Measurements from ENCODE around the gene PDE4D. TPM values are rescaled to one million over a fixed set of nuclear protein-coding genes. Genes with fewer than 3 reads are reported as not detected.
"Not testable (repeated sequence)": the region's sequence is repeated elsewhere in the genome, so short reads cannot be mapped to it uniquely, and the experiment has no call there.

PDE4D gene
- total RNA-seq, 1 experiment from 2014 or later = 62.6 TPM

DNA sequence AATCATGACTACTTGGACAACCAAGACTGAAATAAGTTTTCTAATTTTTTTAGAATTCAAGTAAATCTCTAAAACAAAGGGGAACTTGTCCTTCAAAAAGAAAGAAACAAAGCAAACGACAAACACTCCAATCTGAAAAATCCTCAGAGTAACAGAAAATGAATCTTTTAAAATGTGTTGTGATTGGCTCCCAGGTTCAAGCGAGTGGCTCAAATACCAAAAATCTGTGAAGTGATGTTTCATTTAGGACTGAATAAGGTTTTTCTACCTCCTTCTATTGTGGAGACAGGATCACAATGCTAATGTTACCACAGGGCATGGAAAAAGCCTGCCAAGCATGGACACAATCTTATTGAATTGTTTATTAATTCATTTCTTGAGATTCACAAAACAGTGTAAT is 895.0 kb downstream of the PDE4D start:
- in situ Hi-C loops (cut with HindIII; ENCODE audit: low pct_unique_long_range_greater_than_20kb, low sequenced_read_pairs) = no loop called here

DNA sequence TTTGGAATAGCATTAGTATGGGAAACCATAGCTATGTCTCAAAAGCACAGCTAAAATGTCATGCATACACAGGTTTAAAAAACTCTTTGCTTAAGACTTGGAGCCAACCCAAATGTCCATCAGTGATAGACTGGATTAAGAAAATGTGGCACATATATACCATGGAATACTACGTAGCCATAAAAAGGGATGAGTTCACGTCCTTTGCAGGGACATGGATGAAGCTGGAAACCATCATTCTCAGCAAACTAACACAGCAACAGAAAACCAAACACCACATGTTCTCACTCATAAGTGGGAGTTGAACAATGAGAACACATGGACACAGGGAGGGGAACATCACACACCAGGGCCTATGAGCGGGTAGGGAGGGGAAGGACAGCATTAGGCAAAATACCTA is 897.7 kb downstream of the PDE4D start:
- in situ Hi-C loops (cut with HindIII; ENCODE audit: low pct_unique_long_range_greater_than_20kb, low sequenced_read_pairs); DNase-seq (ENCODE audit: low read depth, low spot score): not testable (repeated sequence)

More for the DNA sequence above, 895.0 kb downstream of the PDE4D start:
- no peak for DNase-seq (ENCODE audit: low read depth, low spot score)

DNA sequence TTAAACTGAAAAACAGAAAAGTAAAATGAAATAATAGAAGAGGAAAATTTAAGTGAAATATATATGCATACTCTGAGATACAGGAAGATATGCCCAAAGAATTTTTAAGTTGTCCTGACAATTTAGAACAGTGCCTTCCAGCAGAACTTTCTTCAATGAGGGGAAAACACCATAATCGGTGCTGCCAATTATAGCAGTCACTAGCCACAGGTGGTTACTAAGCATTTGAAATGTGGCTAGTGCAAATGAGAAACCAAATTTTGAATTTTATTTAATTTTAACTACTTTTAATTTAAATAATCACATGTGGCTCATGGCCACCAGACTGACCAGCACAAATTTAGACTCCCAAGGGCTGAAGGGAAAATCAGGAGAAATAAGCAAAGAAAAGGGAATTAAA is 900.1 kb downstream of the PDE4D start:
- no peak for DNase-seq (ENCODE audit: low read depth, low spot score)
- in situ Hi-C loops (cut with HindIII; ENCODE audit: low pct_unique_long_range_greater_than_20kb, low sequenced_read_pairs) = no loop called here

DNA sequence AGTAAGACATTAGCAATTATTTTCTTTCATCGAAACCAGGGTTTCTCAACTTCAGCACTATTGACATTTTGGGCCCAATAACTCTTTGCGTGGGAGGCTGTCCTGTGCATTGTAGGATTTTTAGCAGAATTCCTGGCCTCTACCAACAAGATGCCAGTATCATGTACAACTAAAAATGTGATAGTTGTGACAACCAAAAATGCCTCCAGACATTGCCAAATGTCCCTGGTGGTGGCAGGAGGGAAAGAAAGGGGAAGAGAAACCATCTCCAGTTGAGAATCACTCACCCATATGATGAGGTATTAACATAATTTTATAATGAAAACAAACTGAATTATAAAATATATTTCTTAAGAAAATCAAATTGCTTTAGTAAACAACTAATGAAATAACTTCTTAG is 904.6 kb downstream of the PDE4D start:
- in situ Hi-C loops (cut with HindIII; ENCODE audit: low pct_unique_long_range_greater_than_20kb, low sequenced_read_pairs) = no loop called here
- DNase-seq (ENCODE audit: low read depth, low spot score) = no peak

DNA sequence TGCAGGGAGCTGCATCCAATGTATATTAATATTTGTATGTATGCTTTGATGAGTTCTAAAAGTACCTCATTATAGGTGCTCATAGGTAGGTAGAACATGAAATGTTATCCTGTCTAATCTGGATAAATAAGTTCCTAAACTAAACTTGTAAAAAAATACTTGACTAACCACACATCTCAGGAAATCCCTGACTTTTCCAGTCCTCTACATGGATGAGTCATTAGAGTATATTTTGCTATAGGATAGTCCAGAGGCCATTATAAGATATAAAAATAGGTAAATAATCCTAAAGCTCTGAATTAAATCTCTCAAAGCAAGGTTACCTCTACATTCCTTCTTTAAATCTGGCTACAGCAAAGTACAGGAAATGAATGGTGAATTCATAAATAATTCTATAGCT is 906.3 kb downstream of the PDE4D start:
- in situ Hi-C loops (cut with HindIII; ENCODE audit: low pct_unique_long_range_greater_than_20kb, low sequenced_read_pairs) = no loop called here
- DNase-seq (ENCODE audit: low read depth, low spot score) = no peak

DNA sequence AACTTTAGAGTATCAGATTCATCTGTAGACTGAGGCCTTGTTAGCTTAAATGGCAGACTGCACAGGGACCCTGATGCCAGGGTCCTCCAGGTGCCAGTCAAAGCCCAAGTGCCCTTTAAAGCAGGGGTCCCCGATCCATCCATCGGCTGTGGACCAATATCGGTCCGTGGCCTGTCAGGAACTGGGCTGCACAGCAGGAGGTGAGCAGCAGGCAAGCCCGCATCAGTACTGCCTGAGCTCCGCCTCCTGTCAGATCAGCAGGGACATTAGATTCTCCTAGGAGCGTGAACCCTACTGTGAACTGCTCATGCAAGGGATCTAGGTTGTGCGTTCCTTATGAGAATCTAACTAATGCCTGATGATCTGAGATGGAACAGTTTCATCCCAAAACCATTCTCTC is 907.2 kb downstream of the PDE4D start:
- DNase-seq (ENCODE audit: low read depth, low spot score) = no peak
- in situ Hi-C loops (cut with HindIII; ENCODE audit: low pct_unique_long_range_greater_than_20kb, low sequenced_read_pairs) = no loop called here

DNA sequence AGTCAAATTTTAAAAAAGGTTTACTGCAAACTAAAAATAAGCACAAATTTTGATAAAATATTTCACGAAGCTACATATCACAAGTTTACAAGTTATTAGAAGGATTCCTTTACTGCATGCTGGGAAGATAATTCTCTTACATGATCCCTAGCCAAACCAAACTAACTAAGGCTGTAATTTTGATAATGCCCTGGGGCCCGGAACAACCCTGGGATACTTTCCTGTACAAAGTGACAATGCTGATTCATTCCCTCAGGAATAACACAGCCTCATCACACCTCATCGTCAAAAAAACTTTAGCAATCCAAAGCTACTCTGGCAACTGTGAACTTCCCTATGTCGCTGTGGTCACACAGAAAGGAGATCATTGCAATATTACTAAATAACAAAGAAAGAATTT is 907.8 kb downstream of the PDE4D start:
- in situ Hi-C loops (cut with HindIII; ENCODE audit: low pct_unique_long_range_greater_than_20kb, low sequenced_read_pairs) = no loop called here
- no peak for DNase-seq (ENCODE audit: low read depth, low spot score)

DNA sequence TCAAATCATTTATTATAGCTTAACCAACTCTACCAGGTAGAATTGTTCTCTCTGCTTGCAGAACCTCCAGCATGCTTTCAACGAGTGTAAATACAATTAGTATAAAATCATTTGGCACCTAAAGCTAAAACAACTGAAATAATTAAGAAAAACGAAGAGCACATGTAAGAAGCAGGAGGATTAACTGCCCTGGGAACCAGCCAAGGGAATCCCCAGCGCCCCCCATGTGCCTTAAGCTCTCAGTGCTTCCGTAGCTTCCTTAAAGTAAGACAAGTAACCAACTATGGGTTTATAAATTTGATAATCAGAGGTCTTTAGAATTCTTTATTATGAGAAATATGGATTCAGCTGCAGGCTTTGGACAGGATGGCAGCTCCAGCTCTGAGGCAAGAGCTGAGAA is 908.2 kb downstream of the PDE4D start:
- no peak for DNase-seq (ENCODE audit: low read depth, low spot score)
- in situ Hi-C loops (cut with HindIII; ENCODE audit: low pct_unique_long_range_greater_than_20kb, low sequenced_read_pairs) = no loop called here

DNA sequence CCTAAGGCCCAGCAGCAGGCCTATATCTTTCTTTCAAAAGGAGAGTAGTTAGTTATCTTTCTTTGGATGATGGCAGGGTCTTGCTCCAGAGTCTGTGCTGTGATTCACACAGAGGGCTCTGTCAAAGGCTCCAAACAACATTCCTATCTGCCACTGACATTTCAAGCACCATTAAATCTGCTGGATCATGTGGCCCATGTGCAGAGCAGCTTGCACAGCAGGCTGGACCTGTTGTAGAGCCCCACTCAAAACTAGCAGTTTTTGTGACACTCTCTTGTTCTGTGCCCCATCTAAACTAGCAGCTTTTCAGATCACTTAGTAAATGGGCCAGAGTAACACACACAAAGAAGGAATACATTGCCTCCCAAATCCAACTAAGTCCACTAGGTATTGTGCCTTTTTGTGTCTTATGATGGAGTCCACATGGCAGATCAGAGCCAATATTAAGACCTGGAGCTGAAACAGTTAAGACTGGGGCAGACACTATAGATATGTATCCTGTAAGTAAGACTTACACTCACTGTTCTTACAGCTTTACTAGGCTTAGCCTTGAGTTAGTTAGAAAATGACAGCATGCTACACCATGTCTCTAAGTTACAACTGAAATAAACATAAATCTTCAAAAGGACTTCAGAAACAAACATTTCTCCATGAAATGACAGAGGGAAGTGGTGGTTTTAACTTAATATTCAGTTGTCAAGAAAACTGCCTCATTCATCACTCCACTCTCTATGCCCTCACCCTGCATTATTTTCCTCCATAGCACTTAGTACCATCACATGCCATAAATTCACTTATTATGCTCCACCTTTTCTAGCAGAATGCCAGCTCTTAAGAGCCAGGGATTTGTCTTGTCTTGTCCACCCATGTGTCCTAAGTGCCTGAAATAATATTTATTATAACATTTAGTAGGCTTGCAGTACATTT is 909.7 kb downstream of the PDE4D start:
- DNase-seq (ENCODE audit: low read depth, low spot score) = peak; percentile 32
- in situ Hi-C loops (cut with HindIII; ENCODE audit: low pct_unique_long_range_greater_than_20kb, low sequenced_read_pairs) = no loop called here

DNA sequence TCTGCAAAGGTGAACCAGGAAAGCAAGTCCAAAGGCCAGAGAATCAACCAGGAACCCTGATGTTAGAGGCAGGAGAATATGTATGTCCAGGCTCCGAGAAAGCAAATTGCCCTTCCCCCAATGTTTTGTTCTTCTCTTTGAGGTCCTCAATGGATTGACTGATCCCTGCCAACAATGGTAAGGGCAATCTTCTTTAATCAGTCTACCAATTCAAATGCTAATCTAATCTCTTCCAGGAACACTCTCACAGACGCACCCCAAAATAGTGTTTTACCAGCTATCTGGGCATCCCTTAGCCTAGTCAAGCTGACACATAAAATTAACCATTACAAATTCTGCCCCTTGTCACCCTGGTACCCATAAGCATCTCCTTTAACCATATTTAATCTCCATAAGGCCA is 912.6 kb downstream of the PDE4D start:
- in situ Hi-C loops (cut with HindIII; ENCODE audit: low pct_unique_long_range_greater_than_20kb, low sequenced_read_pairs) = no loop called here

DNA sequence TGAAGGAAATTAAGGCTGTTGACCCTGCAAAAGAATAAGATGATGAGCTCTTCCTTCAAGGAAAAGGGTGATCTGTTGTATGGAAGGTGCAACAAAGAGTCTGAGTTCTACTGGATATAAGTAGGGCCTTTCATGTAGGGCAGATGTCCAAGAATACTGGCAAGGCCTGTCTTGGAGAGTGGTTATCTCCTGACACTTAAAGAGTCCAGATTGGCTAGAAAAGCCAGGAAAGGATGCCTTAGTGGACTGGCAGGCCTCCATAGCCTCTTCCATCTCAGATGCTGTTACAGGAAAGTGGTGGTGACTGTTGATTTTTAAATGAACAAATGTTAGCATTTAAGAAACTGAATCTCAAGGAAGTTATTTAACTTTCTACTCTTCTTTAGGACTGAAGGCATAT is 914.4 kb downstream of the PDE4D start:
- DNase-seq (ENCODE audit: low read depth, low spot score) = no peak
- in situ Hi-C loops (cut with HindIII; ENCODE audit: low pct_unique_long_range_greater_than_20kb, low sequenced_read_pairs) = no loop called here

More for the DNA sequence above, 912.6 kb downstream of the PDE4D start:
- DNase-seq (ENCODE audit: low read depth, low spot score) = no peak

DNA sequence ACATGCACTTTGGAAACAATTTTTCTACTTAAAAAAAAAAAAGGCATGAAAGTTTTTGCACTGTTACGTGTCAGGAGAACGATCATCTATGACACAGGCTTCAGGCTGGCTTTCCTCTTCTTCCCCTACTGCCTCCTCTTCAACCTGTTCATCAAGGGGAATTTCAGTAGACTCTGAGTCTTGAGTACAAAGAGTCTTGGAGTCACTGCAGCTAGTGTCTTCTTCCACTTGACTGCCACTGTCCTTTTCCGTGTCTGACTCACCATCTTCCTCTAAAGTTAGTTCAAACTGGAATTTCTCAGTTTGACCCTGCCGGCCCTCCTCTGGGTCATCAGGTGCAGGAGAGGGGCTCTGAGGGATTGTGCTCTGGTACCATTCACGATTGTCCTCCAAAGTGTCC is 918.9 kb downstream of the PDE4D start:
- in situ Hi-C loops (cut with HindIII; ENCODE audit: low pct_unique_long_range_greater_than_20kb, low sequenced_read_pairs) = no loop called here

DNA sequence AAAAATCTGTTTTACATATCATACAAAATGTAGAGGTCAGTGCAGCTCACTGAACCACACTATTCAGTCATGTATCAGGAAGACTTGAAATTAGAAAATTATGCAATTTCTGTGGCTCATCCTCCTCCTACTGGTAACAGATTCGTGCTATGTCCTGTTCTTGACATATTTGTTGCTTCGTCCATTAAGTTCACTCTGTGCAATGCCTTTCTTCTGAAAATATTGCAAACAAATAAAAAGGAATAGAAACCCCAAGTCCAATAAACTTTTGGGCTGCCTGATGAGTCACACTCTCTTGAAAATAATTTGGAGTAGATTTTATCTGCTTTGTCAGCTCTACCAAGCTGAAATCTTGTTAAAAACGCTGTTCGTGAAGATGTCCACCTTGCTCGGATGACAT is 919.4 kb downstream of the PDE4D start:
- no peak for DNase-seq (ENCODE audit: low read depth, low spot score)
- in situ Hi-C loops (cut with HindIII; ENCODE audit: low pct_unique_long_range_greater_than_20kb, low sequenced_read_pairs) = no loop called here

More for the DNA sequence above, 918.9 kb downstream of the PDE4D start:
- DNase-seq (ENCODE audit: low read depth, low spot score) = no peak

DNA sequence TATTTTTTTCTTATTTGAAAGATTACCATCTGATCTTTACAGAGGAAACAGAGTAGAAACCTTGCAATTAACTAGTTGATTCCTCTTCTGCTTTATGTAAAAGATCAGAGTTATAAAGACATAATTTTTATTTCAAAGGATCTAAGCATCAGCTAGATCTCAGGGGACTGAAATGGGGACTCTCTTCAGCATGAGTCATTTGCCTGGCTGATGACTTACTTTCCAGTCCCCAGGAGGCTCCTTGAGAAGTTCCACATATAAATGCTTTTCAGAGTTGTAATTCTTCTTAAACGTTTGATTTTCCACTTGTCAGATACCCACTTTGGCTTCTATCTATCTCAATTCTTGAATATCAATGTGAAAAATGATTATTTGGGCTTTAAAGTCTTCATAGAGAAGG is 921.2 kb downstream of the PDE4D start:
- in situ Hi-C loops (cut with HindIII; ENCODE audit: low pct_unique_long_range_greater_than_20kb, low sequenced_read_pairs) = no loop called here
- no peak for DNase-seq (ENCODE audit: low read depth, low spot score)

DNA sequence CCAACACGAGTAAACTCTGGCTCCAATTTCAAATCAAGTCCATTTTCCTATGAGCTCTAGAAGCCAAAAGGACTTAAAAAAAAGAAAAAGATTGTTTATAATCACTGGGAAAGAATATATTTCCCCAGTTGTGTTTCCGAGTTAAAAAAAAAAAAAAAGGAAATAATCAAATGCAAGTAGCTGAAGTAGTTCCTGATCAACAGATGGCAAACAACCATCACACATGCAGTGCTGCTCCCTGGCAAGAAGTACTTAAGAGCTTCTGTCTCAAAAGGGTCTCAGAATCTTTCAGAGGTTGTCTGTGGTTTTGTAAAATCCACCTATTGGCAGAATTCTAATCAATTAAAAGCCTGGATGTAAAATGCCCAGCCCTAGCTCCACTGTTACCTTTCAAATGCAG is 922.8 kb downstream of the PDE4D start:
- in situ Hi-C loops (cut with HindIII; ENCODE audit: low pct_unique_long_range_greater_than_20kb, low sequenced_read_pairs) = no loop called here
- DNase-seq (ENCODE audit: low read depth, low spot score) = no peak

DNA sequence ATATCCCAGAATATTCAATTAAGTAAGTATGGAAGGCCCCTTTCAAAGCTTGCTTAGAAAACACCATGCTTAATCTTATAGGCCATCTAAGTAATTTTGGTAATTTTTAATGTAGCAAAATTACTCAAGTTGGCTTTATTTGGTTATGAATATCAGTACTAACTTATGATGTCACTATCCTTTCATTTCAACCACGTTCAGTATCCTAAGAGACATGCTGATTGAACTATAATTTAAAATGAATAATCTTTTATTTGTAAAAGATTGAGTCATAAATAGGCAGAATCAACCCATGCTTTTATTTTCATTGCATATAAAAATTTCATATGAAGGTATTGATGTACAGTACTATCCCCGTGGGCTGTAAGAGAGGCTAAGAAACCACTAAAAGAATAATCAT is 923.7 kb downstream of the PDE4D start:
- in situ Hi-C loops (cut with HindIII; ENCODE audit: low pct_unique_long_range_greater_than_20kb, low sequenced_read_pairs) = no loop called here
- no peak for DNase-seq (ENCODE audit: low read depth, low spot score)

DNA sequence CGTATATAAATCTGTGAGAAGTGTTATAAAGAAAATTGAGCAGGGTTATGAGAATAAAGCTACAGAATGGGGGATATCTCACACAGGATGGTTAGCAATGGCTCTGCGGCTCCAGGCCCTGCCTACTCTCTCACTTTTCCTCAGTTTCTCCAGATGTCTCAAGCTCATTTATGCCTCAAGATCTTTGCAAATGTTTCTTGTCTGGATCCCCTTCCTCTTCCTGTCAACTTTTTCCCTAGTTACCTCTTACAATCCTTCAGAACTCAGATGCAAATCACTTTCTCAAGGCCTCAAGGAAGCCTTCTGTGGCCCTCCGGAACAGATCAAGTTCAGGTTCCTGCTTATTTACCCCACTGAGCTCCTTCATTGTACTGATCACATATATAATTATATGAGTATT is 924.3 kb downstream of the PDE4D start:
- DNase-seq (ENCODE audit: low read depth, low spot score) = no peak
- in situ Hi-C loops (cut with HindIII; ENCODE audit: low pct_unique_long_range_greater_than_20kb, low sequenced_read_pairs) = no loop called here

DNA sequence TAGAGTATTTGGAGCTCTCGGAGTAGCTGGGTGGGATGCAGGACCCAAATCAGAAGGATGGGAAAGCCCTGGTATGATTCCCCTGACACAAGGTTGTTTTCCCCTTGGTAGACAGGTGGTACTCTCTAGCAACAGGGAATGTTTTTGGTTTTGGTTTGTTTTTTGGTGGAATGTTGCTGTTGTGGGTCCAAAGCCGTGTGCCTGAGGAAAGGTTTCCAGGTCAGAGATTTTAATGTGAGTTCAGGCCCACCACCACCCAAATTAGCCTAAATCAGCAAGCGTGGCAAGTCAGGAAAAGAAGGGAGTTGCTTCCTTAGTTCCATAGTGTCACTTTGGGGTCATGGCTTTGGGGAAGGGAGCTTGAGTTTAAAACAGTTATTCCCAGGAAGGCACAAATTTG is 925.2 kb downstream of the PDE4D start:
- in situ Hi-C loops (cut with HindIII; ENCODE audit: low pct_unique_long_range_greater_than_20kb, low sequenced_read_pairs) = no loop called here
- no peak for DNase-seq (ENCODE audit: low read depth, low spot score)

DNA sequence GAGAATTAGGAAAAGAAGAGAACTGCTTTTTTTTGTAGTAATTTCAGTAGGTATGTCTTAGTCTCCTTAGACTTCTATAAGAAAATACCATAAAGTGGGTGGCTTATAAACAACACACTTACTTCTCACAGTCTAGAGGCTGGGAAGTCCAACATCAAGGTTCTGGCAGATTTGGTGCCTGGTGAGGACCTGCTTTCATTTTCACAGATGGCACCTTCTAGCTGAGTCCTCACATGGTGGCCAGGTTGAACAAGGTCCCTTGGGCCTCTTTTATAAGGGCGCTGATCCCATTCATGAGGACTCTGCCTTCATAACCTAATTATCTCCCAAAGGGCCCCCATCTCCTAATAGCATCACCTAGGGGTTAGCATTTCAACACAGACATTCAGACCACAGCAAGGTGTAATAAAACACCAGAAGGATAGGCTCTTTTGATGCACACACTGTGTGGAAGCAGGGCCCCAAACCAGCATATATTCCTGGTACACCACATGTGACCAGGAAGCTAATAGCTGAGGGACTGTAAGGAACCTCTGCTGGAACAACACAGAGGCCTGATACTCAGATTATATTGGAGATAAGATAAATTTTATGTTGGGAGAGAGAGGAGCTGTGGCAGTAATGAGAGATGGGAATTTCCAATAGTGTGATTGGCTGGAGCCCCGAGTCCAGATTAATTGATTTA is 925.8 kb downstream of the PDE4D start:
- no peak for DNase-seq (ENCODE audit: low read depth, low spot score)
- in situ Hi-C loops (cut with HindIII; ENCODE audit: low pct_unique_long_range_greater_than_20kb, low sequenced_read_pairs) = no loop called here

All from SK-MEL-5 (cell line).